ENCODE measurements around the gene ASIC2.

The ASIC2 gene

GRCh38 chr17:33028061-33028460 lies 265.0 kb downstream of the ASIC2 start:
- DNase-seq (ENCODE audit: low read depth): no peak
- no peak for TF ChIP-seq CTCF (IDR thresholded peaks at IDR 0.05; ENCODE audit: insufficient read depth, low read depth, low read length, missing control alignments)
- H3K4me3 ChIP-seq (ENCODE audit: low read depth, low read length): no peak overlapping the region

GRCh38 chr17:33024688-33025486 lies 268.2 kb downstream of the ASIC2 start:
- TF ChIP-seq CTCF (IDR thresholded peaks at IDR 0.05; ENCODE audit: insufficient read depth, low read depth, low read length, missing control alignments): no peak
- DNase-seq (ENCODE audit: low read depth): no peak
- no peak overlapping the region for H3K4me3 ChIP-seq (ENCODE audit: low read depth, low read length)

GRCh38 chr17:33023790-33024189 lies 269.3 kb downstream of the ASIC2 start:
- DNase-seq (ENCODE audit: low read depth): no peak
- H3K4me3 ChIP-seq (ENCODE audit: low read depth, low read length): no peak overlapping the region
- TF ChIP-seq CTCF (IDR thresholded peaks at IDR 0.05; ENCODE audit: insufficient read depth, low read depth, low read length, missing control alignments): no peak

- DNase-seq (ENCODE audit: low read depth): no peak
- H3K4me3 ChIP-seq (ENCODE audit: low read depth, low read length): no peak overlapping the region
- no peak for TF ChIP-seq CTCF (IDR thresholded peaks at IDR 0.05; ENCODE audit: insufficient read depth, low read depth, low read length, missing control alignments)
Measured at GRCh38 chr17:33021731-33022408, 271.2 kb downstream of the ASIC2 start.

- no peak for DNase-seq (ENCODE audit: low read depth)
- no peak for TF ChIP-seq CTCF (IDR thresholded peaks at IDR 0.05; ENCODE audit: insufficient read depth, low read depth, low read length, missing control alignments)
- no peak overlapping the region for H3K4me3 ChIP-seq (ENCODE audit: low read depth, low read length)
Measured at GRCh38 chr17:33019161-33019890, 273.8 kb downstream of the ASIC2 start.

- no peak for TF ChIP-seq CTCF (IDR thresholded peaks at IDR 0.05; ENCODE audit: insufficient read depth, low read depth, low read length, missing control alignments)
- DNase-seq (ENCODE audit: low read depth): no peak
Measured at GRCh38 chr17:33017366-33017765, 275.7 kb downstream of the ASIC2 start.

More at GRCh38 chr17:33017366-33017765, 275.7 kb downstream of the ASIC2 start:
- no peak overlapping the region for H3K4me3 ChIP-seq (ENCODE audit: low read depth, low read length)
